Esophagus (tissue), 2 donors: ENCODE measurements around the gene USP4. TPM values are rescaled to one million over a fixed set of nuclear protein-coding genes. Genes with fewer than 3 reads are reported as not detected.
A peak's percentile ranks its signal among the peaks of the same experiment; 100 is the strongest.

ENCODE experiments used
- H3K27ac ChIP-seq, 2 donors: one replicate each; pipeline ENCODE4 v1.5.1; 2013; ENCODE audit warnings: low read depth in 2 of 2, mild to moderate bottlenecking in 2 of 2, inconsistent platforms in 1 of 2, low read length in 1 of 2, moderate library complexity in 1 of 2
- H3K27me3 ChIP-seq, 2 donors: one replicate each; pipeline ENCODE4 v1.6.1; 2013; ENCODE audit warnings: low read length in 2 of 2, control low read depth in 1 of 2, mild to moderate bottlenecking in 1 of 2; ENCODE audit not compliant: insufficient read depth in 2 of 2, control insufficient read depth in 1 of 2
- H3K36me3 ChIP-seq, 2 donors: one replicate each; pipeline ENCODE4 v1.6.1; 2013; ENCODE audit warnings: low read length in 1 of 2; ENCODE audit not compliant: control insufficient read depth in 2 of 2, insufficient read depth in 2 of 2
- H3K4me1 ChIP-seq, 2 donors: one replicate each; pipeline ENCODE4 v1.6.1; 2013; ENCODE audit warnings: low read length in 1 of 2; ENCODE audit not compliant: control insufficient read depth in 2 of 2, insufficient read depth in 2 of 2
- H3K4me3 ChIP-seq, 2 donors: one replicate each; pipeline ENCODE4 v1.5.1; 2013; ENCODE audit warnings: low read length in 2 of 2, mild to moderate bottlenecking in 2 of 2, low read depth in 1 of 2, moderate library complexity in 1 of 2
- H3K9me3 ChIP-seq, 2 donors: one replicate each; pipeline ENCODE4 v1.6.1; 2013; ENCODE audit warnings: mild to moderate bottlenecking in 2 of 2, low read depth in 1 of 2, low read length in 1 of 2, moderate library complexity in 1 of 2; ENCODE audit not compliant: control insufficient read depth in 2 of 2, insufficient read depth in 1 of 2
- WGBS, 2 donors: extraction: QIAGEN DNeasy Blood & Tissue Kit; methylation state at CpG; one replicate each; pipeline ENCODE4 v1.1.7; 2013; 5-methylcytosine and 5-hydroxymethylcytosine counted together
- polyA plus RNA-seq, 2 donors: library from polyadenylated mRNA; stranded (reverse); fragments of 200-250 nt; gene quantifications; one replicate each; pipeline ENCODE4 v1.2.3, GENCODE V29; 2013
- donor health status: healthy with polysubstance abuse.
- donor health status: Bipolar disorder and iron deficiency.

USP4 gene
- polyA plus RNA-seq, 2 donors = 24.7 to 28.5 TPM

GRCh38 chr3:49305608-49306007, 34.2 kb downstream of the USP4 start:
- no peaks in the 10 kb centered on the region for H3K9me3 ChIP-seq
- H3K36me3 ChIP-seq = peaks cover 7 to 25% of the 10 kb centered on the region in 2 donors
- H3K4me3 ChIP-seq = no peak overlapping the region
- no peak overlapping the region for H3K27ac ChIP-seq
- 96 to 97% methylated on average over 5 of the region's 5 CpGs for WGBS, 2 donors
- H3K4me1 ChIP-seq = no peaks in the 10 kb centered on the region
- H3K27me3 ChIP-seq = no peaks in the 10 kb centered on the region

GRCh38 chr3:49302613-49303012, 37.2 kb downstream of the USP4 start:
- WGBS, 2 donors = 91 to 92% methylated on average over 1 of the region's 1 CpG
- H3K27ac ChIP-seq = no peak overlapping the region
- no peaks in the 10 kb centered on the region for H3K9me3 ChIP-seq
- no peak overlapping the region for H3K4me3 ChIP-seq
- H3K36me3 ChIP-seq = peaks cover 12 to 35% of the 10 kb centered on the region in 2 donors
- no peaks in the 10 kb centered on the region for H3K27me3 ChIP-seq
- H3K4me1 ChIP-seq = no peaks in the 10 kb centered on the region

- Histone ChIP-seq H3K27ac (no peak overlapping the region), H3K4me1 (peaks cover 3 to 7% of the 10 kb centered on the region in 2 donors), H3K4me3 (no peak overlapping the region), H3K36me3 (peaks cover 12 to 38% of the 10 kb centered on the region in 2 donors), H3K27me3 (no peaks in the 10 kb centered on the region), H3K9me3 (no peaks in the 10 kb centered on the region)
- whole genome bisulfite sequencing, 2 donors = 94 to 98% methylated on average over 3 of the region's 3 CpGs
Measured at GRCh38 chr3:49300595-49300994, 39.3 kb downstream of the USP4 start.

GRCh38 chr3:49298511-49298910, 41.3 kb downstream of the USP4 start:
- H3K4me1 ChIP-seq = peaks cover 3 to 7% of the 10 kb centered on the region in 2 donors
- WGBS, 2 donors = 95 to 98% methylated on average over 7 of the region's 7 CpGs
- H3K4me3 ChIP-seq = no peak overlapping the region
- H3K27me3 ChIP-seq = no peaks in the 10 kb centered on the region
- H3K9me3 ChIP-seq = no peaks in the 10 kb centered on the region
- H3K36me3 ChIP-seq = peaks cover 13 to 43% of the 10 kb centered on the region in 2 donors
- H3K27ac ChIP-seq = no peak overlapping the region

- peak overlapping the region; percentile 69 to 90 for H3K27ac ChIP-seq
- H3K9me3 ChIP-seq = no peaks in the 10 kb centered on the region
- H3K4me1 ChIP-seq = peaks cover 3 to 7% of the 10 kb centered on the region in 2 donors
- H3K36me3 ChIP-seq = peaks cover 16 to 45% of the 10 kb centered on the region in 2 donors
- no peak overlapping the region for H3K4me3 ChIP-seq
- H3K27me3 ChIP-seq = no peaks in the 10 kb centered on the region
- 32 to 64% methylated on average over 2 of the region's 2 CpGs for WGBS, 2 donors
Measured at GRCh38 chr3:49296781-49297411, 43.0 kb downstream of the USP4 start.

GRCh38 chr3:49295489-49296058, 44.3 kb downstream of the USP4 start:
- Histone ChIP-seq H3K4me3 (no peak overlapping the region), H3K4me1 (peaks cover 3 to 7% of the 10 kb centered on the region in 2 donors), H3K36me3 (peaks cover 16 to 42% of the 10 kb centered on the region in 2 donors), H3K27me3 (no peaks in the 10 kb centered on the region), H3K27ac (no peak overlapping the region), H3K9me3 (no peaks in the 10 kb centered on the region)
- 78 to 81% methylated on average over 11 of the region's 11 CpGs for WGBS, 2 donors

GRCh38 chr3:49294343-49294742, 45.5 kb downstream of the USP4 start:
- H3K9me3 ChIP-seq = no peaks in the 10 kb centered on the region
- no peaks in the 10 kb centered on the region for H3K27me3 ChIP-seq
- H3K4me1 ChIP-seq = peaks cover 3 to 7% of the 10 kb centered on the region in 2 donors
- H3K4me3 ChIP-seq = no peak overlapping the region
- H3K27ac ChIP-seq = no peak overlapping the region
- WGBS, 2 donors = 88% methylated on average over 8 of the region's 8 CpGs
- peaks cover 12 to 43% of the 10 kb centered on the region in 2 donors for H3K36me3 ChIP-seq

- 92 to 96% methylated on average over 6 of the region's 6 CpGs for WGBS, 2 donors
- peaks cover 23 to 43% of the 10 kb centered on the region in 2 donors for H3K36me3 ChIP-seq
Measured at GRCh38 chr3:49283997-49284396, 55.9 kb downstream of the USP4 start.

GRCh38 chr3:49279376-49279775, 60.5 kb downstream of the USP4 start:
- Histone ChIP-seq H3K4me3 (no peak overlapping the region), H3K27me3 (no peaks in the 10 kb centered on the region), H3K4me1 (peaks cover 2% of the 10 kb centered on the region in 2 donors), H3K36me3 (peaks cover 10 to 21% of the 10 kb centered on the region in 2 donors), H3K27ac (peak overlapping the region; percentile 46 to 66), H3K9me3 (no peaks in the 10 kb centered on the region)

More at GRCh38 chr3:49283997-49284396, 55.9 kb downstream of the USP4 start:
- H3K27me3 ChIP-seq = no peaks in the 10 kb centered on the region
- H3K9me3 ChIP-seq = no peaks in the 10 kb centered on the region
- no peak overlapping the region for H3K4me3 ChIP-seq
- no peak overlapping the region for H3K27ac ChIP-seq
- peaks cover 0 to 2% of the 10 kb centered on the region in 2 donors for H3K4me1 ChIP-seq

- Histone ChIP-seq H3K36me3 (peaks cover 4 to 14% of the 10 kb centered on the region in 2 donors), H3K27me3 (no peaks in the 10 kb centered on the region), H3K4me3 (no peak overlapping the region), H3K4me1 (peaks cover 2% of the 10 kb centered on the region in 2 donors), H3K27ac (peak overlapping the region; percentile 42 to 73), H3K9me3 (no peaks in the 10 kb centered on the region)
- WGBS, 2 donors = 43 to 44% methylated on average over 4 of the region's 4 CpGs
Measured at GRCh38 chr3:49278548-49278947, 61.3 kb downstream of the USP4 start.
